NCI-H82 (cell line): ENCODE measurements around the gene UTP15.

Source experiments
- DNase-seq: peaks from one replicate; lab custom pipeline; 2025; lab: John Stamatoyannopoulos, UW

UTP15 gene, protein sequence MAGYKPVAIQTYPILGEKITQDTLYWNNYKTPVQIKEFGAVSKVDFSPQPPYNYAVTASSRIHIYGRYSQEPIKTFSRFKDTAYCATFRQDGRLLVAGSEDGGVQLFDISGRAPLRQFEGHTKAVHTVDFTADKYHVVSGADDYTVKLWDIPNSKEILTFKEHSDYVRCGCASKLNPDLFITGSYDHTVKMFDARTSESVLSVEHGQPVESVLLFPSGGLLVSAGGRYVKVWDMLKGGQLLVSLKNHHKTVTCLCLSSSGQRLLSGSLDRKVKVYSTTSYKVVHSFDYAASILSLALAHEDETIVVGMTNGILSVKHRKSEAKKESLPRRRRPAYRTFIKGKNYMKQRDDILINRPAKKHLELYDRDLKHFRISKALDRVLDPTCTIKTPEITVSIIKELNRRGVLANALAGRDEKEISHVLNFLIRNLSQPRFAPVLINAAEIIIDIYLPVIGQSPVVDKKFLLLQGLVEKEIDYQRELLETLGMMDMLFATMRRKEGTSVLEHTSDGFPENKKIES

DNA sequence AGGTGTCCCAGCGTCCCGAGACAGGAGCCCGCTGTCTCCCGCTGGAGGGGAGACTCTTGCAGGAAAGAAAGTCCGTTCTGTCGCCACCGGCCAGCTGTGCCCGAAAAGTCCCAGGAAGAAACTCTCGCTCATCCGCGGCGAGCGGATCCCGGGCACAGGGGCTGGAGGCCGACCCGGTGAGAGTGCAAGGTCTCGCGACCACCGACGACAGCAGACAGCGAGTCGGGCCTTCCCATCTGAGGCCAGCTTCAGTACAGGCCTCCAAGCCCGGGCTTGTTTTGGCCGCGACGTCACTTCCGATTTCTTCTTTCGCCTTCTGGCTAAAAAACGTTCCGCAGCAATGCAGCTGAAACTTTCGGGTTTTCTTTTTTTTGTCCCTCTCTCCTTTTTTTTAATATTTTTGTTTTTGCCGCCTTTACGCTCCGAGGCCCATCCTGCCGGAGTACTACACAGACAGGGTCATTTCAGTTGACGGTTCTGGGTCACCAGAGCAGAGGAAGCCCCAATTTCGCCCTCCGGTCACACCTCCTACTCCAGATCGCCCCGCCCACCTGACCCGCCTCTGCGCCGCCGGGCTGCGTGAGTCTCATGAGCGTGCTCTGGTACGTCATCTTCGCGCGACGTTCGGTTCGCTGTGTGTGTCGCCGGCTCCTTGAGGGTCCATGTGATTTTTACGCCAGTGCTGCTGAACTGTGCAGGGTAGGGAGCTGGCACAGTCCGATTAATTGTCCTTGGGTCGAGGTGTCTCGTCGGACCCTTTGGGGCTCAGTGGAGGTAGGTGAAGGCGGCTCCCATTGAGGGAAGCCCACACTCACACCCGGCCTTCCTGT is at the start of gene UTP15, which contains the start of gene ANKRA2:
Gene UTP15, plus strand, starts transcription at position 605 of the 830 bp plus-strand sequence. CDS start 1,602 bp downstream, outside the sequence.
Gene ANKRA2, minus strand, starts transcription at position 501 of the 830 bp plus-strand sequence. CDS start 2,758 bp downstream, outside the sequence.
- DNase-seq: peak; percentile 98

DNA sequence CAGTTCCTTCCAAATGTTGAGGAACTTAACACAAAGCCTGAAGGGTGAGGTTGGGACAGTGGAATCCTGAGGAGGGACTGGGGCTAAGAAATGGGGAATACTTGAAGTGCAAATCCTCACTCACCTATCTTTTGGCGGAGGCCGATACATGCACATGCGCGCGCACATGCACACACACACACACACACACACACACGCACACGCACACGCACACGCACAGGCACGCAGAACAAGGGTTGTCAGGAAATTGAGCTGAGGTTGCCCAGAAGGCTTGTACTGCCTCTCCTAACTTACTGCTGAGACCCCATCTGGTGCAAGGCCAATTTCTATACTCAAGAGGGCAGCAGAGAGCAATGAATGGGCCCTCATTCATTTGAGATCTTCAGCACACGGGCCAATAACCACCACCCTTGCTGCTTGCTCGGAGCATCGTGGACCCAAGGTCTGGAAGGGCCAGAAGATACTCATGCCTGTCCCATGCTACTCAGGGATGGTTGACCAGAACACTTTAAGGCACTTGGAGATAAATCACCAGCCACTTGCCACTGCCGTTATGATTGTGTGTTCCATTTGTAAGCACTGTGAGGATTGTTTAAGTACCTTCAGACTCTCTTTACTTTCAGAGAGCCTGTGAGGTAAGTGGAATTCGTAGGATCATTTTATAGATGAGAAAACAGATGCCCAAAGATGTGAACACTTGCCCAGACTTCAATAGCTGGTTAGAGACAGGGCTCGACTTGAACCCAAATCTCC is 45.8 kb upstream of the UTP15 start:
- peak; percentile 88 for DNase-seq

DNA sequence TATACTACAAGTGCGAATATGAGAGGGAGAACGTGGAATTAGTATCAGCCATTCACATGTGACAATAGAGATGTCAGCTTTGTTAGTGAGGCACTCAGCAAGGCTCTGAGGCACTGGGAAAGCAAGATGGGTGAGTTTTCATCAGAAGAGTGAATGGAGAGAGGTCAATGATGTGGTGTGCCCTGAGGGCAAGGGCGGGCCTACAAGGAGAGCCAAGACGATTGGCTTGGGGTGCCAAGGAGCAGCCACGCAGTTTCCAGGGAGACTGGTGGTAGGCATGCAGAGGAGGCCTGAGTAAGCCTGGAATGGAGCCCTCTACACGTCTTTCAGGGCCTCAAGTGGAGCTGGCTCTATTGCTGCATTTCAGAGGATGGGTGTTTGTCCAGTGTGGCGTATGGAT is 42.6 kb upstream of the UTP15 start:
- no peak for DNase-seq

DNA sequence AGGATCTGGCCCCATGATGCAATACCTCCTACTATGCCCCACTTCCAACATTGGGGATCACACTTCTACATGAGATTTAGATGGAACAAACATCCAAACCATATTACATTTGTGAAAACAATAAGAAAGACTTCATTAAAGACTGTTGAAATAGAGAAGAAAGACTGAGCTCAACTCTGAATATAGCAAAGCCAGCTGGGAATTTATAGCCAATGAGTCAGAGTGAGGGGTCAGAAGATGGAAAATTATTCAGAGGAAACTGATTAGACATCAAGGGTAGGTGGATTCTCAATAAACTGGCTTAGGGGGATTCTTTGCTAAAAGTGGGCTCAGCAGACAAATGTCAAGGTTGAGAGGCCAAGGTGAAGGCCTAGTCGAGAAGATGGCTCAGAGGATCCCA is 41.7 kb upstream of the UTP15 start:
- no peak for DNase-seq

DNA sequence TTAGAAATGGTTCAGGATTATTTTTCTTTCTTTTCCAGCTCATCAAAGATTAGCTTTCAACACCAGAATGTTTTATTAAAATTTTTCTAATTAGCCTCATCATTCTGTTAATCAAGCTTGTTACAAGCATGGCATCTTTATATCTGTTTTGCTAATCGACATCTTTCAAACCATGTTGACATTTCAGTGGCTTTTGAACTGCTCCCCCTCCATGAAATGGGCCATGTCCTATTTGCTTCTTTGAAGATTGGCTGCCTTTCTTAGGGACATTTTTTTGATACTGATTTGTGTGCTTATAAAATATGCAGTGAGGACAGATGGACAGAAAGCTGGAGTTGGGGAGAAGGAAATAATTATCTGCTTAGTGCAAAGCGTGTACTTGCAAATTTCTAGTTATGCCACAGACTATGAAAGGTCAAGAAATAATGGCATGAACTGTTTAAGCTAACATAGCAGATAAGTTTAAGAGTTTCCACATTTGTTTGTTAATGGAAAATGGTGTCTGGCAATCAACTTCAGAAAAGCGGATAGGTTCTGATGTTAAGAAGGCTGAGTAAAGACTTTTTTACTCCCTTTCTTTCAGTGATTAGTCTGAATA is 39.8 kb upstream of the UTP15 start:
- DNase-seq: no peak

DNA sequence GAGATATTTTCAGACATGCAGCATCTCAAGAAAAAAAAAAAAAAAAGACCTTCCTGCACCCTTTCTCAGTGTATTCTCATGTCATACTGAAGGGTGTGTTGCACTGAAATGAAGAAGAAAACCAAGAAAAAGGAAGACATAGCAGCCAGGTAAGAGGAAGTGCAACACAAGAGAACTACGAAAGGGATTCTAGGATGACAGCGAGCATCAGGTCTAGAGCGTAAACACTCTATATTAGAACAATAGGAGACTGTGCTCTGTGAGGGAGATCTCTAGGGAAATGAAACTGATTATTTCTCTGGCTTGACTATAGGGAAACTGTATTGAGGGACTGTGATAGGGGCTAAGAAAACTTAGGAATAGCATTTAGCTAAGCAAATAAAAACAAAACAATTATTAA is 37.3 kb upstream of the UTP15 start:
- no peak for DNase-seq

DNA sequence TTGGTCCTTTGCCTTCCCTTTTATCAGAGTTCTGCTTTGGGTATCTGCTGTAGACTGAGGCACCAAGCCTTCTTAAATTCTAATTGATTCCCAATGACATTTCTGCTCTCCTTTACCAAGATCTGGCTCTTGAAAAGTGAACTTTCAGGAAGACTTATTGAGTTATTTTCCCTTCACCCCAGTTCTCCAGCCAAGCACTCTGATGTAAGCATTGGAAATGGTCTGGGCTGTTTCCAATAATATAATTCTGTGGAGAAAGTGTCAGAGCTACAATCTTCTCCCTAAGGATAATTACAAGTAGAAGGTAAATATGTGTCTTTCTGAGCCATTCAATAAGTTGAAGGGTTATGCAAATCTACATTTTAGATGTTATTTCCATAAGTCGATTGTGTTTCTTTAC is 36.5 kb upstream of the UTP15 start:
- DNase-seq: no peak

DNA sequence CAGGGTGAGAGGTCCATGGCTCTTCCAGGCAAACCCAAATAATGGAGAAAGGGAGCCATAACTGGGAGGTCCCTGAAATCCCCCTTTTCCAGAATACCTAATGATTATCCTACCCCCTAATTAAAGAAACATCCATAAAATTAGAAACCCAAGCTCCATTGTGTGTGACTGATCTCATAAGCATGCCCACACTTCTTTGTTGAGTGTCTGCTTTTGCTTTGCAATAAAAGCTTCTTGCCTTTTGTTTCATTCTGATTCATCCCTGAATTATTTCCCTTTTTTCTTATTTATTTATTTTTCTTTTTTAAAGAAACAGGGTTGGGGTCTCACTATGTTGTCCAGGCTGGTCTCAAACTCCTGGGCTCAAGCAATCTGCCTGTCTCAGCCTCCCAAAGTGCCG is 34.2 kb upstream of the UTP15 start:
- DNase-seq: no peak

DNA sequence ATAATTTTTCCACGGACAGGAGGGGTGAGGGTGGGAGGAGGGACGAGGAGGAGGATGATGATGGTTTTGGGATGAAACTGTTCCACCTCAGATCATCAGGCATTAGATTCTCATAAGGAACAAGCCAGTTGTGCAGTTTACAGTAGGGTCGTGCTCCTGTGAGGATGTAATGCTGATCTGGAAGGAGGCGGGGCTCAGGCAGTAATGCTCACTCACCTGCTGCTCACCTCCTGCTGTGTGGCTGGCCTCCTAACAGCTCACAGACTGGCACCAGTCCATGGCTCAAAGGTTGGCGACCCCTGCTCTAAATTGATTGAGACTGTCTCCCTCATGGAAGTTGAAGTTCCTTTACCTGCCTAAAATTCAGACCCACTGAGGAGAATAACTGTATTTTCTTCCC is 33.3 kb upstream of the UTP15 start:
- DNase-seq: no peak

DNA sequence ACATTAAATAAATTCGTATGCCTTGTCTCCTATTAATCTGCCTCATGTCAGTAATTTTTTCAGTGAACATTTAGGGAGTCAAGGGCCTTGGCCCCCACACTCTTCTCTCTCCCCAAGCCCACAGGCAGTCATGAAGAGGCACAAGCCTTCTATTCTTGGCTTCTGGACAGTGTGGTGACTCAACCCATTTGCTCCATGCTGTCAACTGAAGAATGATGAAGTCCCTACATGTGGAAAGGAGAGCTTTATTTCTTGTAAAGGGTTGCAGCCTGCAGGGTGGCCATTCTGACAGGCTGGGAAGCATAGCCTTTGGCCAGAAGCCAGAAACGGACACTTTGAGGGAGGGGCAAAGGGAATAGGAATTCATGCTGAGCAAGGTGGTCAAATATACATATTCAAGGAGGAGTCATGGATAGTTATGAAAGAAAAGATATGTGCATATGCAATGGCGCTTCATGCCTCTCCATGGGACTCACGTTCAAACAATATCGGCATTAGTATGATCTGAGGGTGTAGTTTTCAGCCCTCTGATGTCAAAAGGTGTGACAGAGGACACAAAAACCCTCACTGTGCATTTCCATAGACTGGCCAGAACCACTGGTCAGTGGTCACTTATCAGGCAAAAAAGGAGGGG is 31.4 kb upstream of the UTP15 start:
- no peak for DNase-seq

DNA sequence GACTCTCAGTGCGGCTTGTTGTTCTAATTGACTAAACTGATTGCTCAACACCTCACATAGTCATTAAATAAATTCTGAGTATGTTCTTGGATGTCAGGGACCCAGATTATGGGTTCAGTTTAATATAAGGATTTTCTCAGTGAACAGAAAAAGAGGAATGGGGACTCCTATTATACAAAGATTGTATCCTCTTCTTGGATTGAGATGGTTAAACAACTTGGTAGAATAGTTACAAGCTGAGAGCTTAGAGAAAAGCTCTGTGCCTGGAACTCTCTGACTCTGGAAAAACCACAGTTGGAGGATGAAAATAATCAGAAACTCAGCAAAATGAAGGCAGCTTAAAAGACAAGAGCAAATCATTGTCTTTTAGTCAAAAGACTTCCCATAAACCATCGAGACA is 30.6 kb upstream of the UTP15 start:
- DNase-seq: no peak

DNA sequence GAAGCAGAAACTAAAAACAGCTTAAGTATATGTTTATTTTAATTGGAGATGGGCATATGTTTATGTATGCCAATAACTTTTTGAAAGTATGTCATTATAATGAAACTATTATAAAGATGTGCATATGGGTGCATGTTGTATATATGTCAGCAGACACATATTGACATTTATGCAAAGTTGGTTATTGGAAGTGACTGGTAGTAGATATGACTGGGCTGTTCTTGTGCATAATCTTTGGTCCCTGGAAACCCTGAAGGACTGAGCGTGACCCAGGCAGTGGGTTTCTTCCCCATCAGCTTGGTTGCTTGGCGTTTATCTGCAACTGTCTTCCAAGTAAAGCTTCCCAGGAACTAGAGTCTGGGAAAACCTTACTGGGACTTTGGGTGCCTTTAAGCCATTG is 25.8 kb upstream of the UTP15 start:
- DNase-seq: no peak

DNA sequence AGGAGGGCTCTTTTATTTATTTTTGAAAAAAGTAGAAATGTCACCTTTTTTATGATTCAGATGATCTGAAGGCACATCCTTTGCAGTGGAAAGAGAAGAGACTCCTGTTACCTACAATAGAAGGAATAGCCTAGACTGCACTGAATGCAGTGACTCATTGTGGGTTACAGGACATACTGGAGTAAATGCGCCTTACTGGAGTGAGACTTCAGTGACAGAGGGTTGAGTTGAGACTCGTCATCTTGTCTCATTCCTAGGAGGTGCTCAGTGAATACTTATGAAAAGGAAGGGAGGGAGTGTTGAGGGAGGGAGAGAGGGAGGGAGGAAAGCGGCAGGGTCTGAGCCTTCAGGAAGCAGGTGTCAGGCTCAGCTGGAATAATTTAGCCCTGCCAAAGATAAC is 25.4 kb upstream of the UTP15 start:
- no peak for DNase-seq

DNA sequence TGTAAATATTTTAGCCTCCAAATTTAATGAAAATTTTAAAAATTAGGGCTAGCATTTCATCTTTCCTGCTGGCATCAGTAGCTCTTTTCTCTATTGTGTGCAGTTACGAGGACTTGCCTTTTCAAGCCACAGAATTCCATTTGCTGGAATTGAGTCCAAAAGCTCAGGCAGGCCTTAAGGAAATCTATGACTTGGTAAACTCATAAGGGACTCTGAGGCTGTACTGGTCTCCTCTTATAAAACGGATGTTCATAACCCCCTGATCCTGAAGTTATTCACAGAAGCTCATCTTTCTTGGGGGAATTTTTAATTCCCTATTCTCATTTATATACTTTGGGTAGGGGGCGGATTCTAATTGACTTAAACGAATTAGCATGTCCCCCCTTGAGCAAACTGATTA is 23.5 kb upstream of the UTP15 start:
- no peak for DNase-seq

DNA sequence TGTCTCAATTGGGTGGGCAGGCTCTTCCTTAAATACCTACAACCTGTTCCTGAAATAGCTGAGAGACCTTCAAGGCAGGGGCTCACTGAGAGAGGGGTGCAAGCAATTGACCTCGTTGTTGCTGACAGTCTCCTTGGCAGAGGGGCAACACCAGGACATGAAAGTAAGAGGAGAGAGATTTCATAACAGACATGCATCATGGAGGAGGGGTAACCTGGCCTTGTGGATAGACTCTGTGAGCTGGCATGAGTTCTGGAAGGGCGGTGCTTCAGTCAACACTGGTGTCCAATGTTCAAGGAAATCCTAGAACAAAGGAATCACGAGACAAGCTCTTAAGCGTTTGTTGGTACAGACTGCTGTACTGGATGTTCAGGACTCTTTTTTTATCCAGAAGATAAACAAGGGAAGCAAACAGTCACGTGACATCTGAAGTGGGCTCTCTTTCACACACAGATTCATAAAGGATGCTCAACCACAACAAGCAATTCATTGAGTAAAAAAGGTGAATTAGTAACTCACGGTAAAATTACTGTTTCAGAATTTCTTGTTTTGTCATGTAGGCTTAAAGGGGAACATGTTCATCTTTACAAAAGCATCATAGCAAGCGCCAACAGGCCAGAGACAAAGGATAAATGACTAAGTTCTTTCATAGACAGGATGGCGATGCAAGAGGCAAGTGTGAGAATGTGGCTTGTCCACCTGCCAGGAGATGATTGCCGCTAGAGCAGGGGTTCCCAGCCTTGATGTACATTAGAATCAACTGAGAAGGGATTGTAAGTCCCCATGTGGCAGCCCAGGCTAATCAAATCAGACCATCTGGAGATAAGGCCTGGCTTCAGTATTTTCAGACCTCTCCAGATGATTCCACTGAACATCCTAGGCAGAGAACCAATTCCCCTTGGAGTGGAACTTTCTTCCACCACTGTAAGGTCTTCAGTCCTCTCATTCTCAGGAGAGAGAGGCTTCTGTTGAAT is 20.8 kb upstream of the UTP15 start:
- DNase-seq: peak; percentile 81

DNA sequence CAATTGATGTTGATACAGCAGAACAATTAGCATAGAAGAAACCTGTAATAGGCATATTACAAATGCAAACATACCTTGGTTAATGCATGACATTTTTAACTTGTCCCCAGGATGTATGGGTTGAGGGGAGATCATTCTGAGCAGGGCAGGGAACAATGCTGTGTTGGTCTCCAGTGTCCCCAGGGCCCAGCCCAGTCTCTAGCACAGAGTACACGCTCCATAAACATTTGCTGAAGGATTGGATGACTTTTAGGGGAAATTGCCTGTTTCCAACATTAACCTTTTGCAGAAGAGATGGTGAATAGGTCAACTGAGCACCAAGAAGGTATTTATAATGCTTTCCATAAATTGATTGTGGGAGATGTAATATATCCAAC is 20.2 kb upstream of the UTP15 start:
- DNase-seq: no peak

DNA sequence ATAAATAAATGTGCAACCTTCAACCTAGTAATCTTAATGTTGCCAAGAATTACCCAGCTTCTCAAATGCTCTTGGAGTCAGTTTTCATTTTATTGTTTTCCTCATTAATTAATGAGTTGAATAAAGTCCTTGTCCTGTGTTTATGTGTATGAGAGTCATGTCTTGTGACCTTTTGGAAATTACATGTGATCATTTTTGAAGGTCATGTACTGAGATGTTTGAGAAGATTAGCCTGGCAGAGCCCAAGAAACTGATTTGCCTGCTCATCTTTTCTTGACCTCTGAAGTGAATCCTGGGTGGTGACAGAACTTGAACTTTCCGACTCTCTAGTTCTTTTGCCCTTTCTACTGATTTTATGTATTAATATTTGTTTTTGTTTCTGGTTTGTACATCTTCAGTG is 15.5 kb upstream of the UTP15 start:
- no peak for DNase-seq

DNA sequence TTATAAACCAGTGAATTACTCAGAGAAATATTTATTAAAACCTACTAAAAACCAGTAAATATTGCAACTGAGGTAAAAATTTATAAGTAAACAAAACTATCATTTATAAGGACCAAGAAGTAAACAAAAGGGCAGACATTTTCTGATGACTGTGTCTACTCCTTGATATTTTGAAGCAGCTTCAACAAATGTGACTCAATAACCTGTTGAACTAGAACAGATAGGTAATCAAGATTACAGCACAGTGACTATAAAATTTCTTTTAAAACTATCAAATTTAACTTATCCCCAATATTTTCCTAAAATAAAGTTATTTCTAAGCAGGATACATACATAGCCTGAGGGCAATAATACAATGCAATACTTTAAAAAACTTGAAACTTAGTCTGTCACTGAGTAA is 12.9 kb upstream of the UTP15 start:
- DNase-seq: no peak

DNA sequence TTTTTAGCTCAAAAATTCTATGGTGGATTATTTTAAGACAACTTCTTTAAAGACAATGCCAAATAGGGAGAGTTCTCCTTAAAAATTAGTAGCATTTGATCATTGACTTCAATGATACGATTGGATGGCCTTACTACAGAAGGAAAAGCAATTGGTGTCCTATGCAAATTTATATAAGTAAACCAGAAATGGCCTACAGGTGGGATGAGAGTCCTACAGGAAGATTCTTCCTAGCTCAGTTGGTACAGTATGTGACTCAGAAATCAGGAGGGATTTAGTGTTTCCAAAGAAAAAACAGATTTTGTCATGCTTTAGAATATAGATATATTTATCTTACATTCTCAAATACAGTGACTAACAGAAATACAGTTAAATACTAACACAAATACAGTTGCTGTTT is 6.6 kb upstream of the UTP15 start:
- no peak for DNase-seq

DNA sequence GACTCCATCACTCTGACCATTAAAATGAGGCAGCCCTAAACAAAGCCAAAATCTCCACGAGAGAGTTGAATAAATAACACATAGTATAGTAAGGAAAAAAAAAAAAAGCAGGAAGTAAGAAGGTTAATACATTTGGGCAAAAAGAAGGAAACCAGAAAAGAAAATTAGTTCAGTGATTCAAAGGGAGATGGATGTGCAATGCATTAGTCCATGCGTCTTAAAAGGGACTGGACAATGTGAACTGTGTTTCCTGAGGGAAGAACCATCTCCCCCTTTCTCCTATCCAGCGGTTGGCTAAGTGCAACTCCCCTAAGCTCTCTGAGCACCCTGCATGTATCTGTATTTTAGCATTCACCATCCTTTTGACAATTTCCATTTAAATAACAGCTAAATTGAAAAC is 1.5 kb upstream of the UTP15 start:
- DNase-seq: peak; percentile 4
